GM19193 (cell line): ENCODE measurements around the gene TTC28.

Source experiments
- POLR2A ChIP-seq: IDR thresholded peaks from 4 replicates; pipeline ENCODE4 v1.6.1; 2011; ENCODE audit not compliant: insufficient read depth, insufficient read length; ENCODE audit errors: extremely low read depth

The TTC28 gene

DNA sequence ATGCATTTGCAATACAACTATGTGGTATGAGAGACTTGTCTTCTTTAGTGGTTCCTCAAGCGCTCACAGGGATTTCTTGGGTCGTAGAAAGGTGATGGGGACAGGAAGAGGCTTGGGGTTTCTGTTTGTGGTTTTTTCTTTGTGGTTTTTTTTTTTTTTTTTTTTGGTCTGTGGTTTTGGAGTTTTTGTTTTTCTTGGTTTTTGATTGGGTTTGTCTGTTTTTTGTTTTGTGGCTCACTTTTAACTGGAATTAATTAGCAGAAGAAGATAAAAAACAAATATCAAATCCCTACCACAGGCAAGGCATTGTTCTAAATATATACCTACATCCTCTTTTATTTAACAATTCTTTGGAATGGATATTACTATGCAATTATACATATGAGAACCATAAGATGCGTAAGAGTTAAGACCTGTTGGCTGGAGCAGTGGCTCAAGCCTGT, 5.5 kb downstream of the TTC28 start:
- no peak for TF ChIP-seq POLR2A

DNA sequence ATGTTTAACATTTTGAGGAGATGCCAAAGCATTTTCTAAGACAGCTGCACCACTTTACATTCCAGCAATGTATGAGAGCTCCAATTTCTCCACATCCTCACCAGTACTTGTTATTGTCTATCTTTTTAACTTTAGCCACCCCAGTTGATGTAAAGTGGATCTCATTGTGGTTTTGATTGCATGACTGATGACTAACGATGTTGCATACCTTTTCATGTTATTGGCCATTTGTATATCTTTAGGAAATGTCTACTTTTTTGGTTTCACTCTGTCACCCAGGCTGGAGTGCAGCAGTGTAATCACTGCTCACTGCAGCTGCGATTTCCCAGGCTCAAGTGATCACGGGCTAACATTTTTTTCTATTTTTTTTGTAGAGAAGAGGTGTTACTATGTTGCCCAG, 8.9 kb downstream of the TTC28 start:
- no peak for TF ChIP-seq POLR2A

DNA sequence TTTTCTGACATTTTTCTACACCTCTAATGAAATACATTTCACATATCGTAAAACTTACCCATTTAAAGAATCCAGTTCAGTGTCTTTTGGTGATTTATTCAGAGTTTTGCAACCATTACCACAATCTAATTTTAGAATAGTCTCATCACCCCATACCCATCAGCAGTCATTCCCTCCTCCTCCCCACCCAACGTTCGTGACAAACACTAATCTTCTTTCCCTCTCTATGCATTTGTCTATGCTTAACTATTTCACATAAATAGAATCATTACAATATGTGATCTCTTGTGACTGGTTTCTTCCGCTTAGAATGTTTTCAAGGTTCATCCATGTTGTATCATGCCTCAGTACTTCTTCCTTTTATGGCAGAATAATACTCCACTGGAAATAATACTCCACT, 9.5 kb downstream of the TTC28 start:
- no peak for TF ChIP-seq POLR2A

DNA sequence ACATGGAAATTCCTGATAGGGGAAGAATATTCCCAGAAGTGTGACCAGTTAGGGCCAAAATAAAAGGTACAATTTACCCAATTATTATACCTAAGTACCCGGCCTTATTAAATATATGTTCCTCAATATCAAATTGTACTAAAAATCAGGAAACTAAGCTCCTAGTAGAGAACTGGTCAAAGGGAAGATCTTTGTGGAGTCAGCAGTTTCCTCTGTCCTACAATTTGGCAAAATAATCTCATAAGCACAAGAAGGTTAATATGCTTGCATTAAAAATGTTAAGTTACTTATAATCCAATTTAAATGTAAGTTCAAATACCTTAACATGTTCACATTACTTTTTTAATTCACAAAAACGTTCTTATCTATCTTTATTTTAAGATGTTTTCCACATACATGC, 10.3 kb downstream of the TTC28 start:
- no peak for TF ChIP-seq POLR2A

DNA sequence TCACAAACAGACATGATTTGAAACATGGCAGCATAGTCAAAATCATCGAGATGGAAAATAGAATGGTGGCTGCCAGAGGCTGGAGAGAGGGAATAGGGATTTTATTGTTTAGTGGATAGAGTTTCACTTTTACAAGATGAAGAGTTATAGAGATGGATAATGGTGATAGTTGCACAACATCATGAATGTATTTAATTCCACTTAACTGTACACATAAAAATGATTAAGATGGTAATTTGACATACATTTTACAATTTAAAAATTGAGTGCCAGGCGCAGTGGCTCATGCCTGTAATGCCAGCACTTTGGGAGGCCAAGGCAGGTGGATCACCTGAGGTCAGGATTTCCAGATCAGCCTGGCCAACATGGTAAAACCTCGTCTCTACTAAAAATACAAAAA, 21.2 kb downstream of the TTC28 start:
- TF ChIP-seq POLR2A, result no peak

DNA sequence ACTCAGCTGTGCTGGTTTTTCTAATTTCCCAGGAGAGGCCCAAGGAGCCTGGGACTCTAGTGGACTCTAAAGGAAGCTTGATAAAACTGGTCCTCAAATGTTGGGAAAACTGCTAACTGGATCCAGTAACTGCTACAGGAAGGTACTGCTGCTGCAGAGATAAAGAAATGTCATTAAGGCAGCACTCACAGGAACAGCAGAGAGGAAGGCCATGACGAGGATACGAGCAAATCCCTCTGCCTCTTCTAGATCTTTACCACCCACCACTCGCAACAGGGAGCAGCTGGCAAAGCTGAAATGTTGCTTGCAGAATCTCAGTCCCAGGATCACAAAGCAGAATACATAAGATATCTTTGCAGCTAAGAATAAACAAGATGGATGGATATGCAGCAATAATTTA, 23.5 kb downstream of the TTC28 start:
- no peak for TF ChIP-seq POLR2A

DNA sequence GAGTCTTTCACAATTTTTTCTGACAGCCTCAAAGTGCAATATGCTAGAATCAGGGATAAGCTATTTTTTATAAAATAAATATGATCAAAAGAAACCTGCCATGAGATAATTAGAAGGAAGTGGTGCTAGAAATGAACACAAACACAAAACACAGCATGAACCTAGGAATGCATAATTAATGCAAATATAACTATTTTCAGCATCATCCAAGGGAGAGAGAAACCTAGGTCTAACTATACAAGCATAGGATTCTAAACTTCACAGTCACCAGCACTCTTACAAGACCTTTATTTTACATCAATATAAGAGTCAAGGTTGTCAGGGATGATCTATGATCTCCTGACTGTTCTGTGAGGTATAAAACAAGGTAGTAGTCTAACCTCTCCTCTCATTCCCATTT, 29.2 kb downstream of the TTC28 start:
- no peak for TF ChIP-seq POLR2A

DNA sequence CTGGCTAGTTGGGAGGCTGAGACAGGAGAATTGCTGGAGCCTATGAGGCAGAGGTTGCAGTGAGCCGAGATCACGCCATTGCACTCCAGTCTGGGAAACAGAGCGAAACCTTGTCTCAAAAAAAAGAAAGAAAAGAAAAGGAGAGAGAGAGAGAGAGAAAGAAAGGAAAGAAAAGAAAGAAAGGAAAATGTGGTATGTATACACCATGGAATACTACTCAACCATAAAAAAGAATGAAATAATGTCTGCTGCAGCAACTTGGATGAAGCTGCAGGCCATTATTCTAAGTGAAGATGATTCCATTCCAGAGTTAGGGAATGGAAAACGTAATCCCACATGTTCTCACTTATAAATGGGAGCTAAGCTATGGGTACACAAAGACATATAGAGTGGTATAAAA, 30.8 kb downstream of the TTC28 start:
- no peak for TF ChIP-seq POLR2A

DNA sequence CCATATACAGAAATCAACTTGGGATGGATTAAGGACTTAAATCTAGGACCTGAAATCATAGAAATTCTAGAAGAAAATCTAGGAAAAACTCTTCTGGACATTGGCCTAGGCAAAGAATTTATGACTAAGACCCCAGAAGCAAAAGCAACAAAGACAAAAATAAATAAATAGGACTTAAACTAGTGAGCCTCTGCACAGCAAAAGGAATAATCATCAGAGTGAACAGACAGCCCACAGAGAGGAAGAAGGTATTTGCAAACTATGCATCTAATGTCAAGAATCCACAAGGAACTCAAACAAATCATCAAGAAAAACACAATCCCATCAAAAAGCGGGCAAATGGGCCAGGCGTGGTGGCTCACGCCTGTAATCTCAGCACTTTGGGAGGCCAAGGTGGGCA, 32.4 kb downstream of the TTC28 start:
- no peak for TF ChIP-seq POLR2A

DNA sequence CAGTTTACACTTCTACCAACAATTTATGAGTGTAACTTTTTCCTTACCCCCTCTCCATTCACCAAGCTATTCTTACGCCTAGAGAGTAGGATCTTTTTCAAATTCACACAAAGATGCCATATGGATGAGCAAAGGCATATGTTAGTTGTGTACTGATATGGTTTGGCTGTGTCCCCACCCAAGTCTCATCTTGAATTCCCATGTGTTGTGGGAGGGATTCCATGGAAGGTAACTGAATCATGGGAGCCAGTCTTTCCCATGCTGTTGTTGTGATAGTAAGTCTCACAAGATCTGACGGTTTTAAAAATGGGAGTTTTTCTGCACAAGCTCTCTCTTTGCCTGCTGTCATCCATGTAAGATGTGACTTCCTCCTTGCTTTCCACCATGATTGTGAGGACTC, 40.3 kb downstream of the TTC28 start:
- TF ChIP-seq POLR2A, result no peak

DNA sequence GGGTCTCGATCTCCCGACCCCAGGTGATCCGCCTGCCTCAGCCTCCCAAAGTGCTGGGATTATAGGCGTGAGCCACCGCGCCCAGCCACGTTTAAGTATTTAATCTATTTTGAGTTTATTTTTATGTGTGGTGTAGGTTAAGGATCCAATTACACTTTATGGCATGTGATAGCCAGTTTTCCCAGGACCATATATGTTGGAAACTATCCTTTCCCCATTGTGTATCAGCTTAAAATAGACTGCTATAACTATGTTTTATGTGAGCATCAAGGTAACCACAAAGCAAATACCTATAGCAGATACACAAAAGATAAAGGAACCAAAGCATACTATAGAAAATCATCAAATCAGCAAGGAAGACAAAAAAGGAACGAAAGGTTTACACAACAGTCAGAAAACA, 42.4 kb downstream of the TTC28 start:
- TF ChIP-seq POLR2A, result no peak

DNA sequence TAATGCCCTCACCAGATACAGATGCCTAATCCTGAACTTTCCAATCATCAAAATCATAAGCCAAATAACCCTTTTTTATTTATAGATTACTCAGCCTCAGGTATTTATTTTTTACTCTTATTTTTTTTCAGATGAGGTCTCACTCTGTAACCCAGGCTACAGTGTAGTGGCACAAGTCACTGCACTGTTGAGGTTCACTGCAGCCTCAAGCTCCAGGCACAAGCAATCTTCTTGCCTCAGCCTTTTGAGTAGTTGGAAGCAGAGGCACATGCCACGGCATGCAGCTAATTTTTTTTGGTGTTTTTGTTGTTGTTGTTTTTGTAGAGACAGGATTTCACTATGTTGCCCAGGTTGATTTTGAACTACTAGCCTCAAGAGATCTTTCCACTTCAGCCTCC, 49.5 kb downstream of the TTC28 start:
- TF ChIP-seq POLR2A, result no peak

DNA sequence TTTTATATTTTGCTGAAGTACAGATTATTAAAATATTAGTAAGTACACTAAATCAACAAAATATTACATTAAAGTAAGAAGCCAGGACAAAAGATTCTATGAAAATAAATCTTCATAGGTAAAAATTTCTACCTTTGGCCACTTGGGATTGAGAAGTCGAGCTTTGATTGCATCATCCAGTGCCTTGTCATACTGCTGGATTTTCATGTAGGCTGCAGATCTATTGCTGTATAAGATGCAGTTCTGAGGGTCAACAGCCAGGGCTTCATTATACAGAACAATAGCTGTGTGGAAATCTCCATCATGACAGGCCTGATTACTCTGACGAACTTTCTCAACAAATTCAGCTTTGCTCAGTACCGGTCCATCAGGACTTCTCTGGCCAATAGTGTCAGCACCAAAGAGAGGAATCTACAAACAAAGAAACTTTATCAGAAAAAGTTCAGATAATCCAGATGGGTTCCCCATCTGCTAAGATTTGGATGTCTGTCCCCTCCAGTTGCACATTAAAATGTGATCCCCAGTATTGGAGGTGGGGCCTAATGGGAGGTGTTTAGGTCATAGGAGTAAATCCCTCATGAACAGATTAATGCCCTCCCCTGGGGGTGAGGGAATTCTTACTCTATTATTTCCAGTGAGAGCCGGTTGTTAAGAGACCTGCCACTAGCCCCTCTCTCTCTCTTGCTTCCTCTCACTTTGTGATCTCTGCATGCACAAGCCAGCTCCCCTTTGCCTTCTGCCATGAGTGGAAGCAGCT, 50.0 kb downstream of the TTC28 start:
- TF ChIP-seq POLR2A, result no peak

DNA sequence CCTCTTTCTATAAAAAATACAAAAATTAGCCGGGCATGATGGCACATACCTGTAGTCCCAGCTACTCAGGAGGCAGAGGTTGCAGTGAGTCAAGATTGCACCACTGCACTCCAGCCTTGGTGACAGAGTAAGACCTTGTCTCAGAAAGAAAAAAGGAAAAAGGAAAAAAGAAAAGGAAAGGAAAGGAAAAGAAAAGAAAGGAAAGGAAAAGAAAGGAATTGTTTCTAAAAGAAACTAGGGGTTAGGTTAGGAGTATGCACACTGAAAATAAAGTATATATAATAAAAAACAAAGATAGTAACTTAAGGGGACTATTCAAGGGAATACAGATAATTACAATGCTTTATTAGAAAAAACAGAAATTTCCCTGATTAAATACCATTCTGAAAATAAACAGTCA, 50.9 kb downstream of the TTC28 start:
- TF ChIP-seq POLR2A, result no peak

DNA sequence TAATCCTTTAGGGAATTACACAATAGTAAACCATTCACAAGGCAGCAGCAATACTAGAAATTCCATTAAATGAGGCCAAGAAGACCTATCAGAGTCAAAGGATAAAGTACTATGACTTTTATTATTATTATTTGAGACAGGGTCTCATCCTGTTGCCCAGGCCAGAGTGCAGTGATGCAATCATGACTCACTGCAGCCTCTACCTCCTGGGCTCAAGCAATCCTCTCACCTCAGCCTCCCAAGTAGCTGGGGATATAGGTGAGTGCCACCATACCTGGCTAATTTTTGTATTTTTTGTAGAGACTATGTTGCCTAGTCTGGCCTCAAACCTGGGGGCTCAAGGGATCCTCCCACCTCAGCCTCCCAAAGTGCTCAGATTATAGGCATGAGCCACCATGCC, 51.8 kb downstream of the TTC28 start:
- TF ChIP-seq POLR2A, result no peak

DNA sequence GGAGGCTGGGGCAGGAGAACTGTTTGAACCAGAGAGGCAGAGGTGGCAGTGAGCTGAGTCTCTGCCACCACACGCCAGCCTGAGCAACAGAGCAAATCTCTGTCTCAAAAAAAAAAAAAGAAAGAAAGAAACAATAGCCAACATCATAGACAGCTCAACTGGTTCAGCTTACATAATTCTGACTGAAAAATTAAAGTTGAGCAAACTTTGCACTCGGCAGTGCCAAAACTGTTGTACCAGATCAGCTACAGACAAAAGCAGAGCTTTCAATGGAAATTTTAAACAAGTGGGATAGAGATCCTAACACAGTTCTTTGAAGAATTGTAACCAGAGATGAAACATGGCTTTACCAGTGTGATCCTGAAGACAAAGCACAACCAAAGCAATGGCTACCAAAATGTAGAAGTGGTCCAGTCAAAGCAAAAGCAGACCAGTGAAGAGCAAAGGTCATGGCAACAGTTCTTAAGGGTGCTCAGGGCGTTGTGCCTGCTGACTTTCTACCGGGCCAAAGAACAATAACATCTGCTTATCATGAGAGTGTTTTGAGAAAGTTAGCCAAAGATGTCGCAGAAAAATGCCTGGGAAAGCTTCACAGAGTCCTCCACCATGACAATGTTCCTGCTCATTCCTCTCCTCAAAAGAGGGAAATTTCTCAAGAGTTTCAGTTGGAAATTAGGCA, 59.3 kb downstream of the TTC28 start:
- TF ChIP-seq POLR2A, result no peak
